ENCODE data around the gene CYFIP2. TPM values are rescaled to one million over a fixed set of nuclear protein-coding genes. Genes with fewer than 3 reads are reported as not detected.
A peak's percentile ranks its signal among the peaks of the same experiment; 100 is the strongest.

CYFIP2 gene
- polyA plus RNA-seq, 3 donors = 4.4 to 6.8 (median 6.2) TPM

DNA sequence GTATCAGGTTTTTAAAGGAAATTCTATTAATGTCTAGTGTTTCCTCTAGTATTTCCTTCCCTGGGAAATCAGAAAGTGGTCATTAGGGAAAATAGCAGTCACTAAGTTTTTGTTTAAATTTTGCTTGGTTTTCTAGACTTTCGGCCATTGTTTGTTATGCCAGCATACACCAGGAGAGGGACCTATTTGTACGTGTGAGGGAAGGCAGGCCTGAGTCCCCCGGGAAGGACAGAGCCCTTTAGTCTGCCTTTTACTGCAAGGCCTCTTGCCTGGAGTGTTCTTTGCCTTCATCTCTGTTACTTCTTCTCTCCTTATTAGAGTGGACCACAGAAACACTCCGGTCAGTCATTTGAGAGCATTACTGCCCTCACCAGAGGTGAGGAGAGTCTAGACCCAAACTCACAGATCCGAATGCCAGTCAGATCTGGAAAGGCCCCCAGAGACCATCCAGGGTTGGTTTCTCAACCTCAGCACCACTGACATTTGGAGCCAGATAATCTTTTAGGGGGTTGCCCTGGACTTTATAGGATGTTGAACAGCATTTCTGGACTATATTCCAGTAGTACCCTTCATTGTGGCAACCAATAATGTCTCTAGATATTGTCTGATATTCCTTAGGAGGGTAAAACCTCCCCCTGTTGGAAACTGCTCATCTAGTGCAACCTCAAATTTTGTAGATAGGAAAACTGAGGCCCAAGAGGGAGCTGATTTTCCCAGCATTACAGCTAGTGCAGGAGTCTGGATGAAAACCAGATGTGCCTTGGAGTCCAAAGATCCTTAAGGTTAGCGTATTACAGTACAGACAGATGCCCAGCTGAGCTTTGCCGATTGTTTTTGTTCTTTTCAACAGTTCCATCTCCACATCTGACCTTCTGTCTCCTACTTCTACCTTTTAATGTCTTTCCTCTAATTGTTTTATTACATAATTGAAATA, 101.1 kb downstream of the CYFIP2 start:
- H3K27ac ChIP-seq (ENCODE audit: low read depth, low read length) = no peak overlapping the region
- 64 to 72% (median 70%) methylated on average over 7 of the region's 7 CpGs for WGBS, 3 donors

GRCh38 chr5:157369507-157369906, 103.6 kb downstream of the CYFIP2 start:
- no peak overlapping the region for H3K27ac ChIP-seq (ENCODE audit: low read depth, low read length)
- WGBS, 3 donors = 95 to 99% (median 96%) methylated on average over 2 of the region's 2 CpGs

- WGBS, 3 donors = 77 to 86% (median 83%) methylated on average over 6 of the region's 6 CpGs
- H3K27ac ChIP-seq (ENCODE audit: low read depth, low read length) = no peak overlapping the region
Measured at GRCh38 chr5:157370967-157371366, 105.0 kb downstream of the CYFIP2 start.

GRCh38 chr5:157371655-157372471, 105.9 kb downstream of the CYFIP2 start:
- H3K27ac ChIP-seq (ENCODE audit: low read depth, low read length) = no peak overlapping the region
- 78 to 86% (median 85%) methylated on average over 5 of the region's 5 CpGs for WGBS, 3 donors

- H3K27ac ChIP-seq (ENCODE audit: low read depth, low read length) = no peak overlapping the region
- whole genome bisulfite sequencing, 3 donors = 80 to 89% (median 89%) methylated on average over 4 of the region's 4 CpGs
Measured at GRCh38 chr5:157372472-157372822, 106.5 kb downstream of the CYFIP2 start.

DNA sequence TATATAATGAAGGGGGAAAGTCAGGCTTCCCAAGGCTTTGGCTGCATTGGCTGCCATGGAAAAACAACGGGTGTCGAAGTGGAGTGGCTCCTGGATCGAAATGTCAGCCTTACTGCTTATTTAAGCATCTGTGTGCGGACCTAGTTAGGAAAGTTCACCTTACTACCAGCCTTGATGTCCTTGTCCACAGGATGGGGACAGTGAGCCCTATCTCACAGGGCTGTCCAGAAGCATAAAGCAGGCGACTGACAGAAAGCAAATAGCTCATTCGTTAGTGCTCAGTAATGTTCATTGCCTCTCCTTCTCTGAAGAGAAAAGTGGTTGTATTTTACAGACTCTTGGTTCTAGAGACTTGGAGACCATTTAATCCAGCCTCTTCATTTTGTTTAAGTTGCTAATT, 112.6 kb downstream of the CYFIP2 start:
- H3K27ac ChIP-seq (ENCODE audit: low read depth, low read length) = no peak overlapping the region
- WGBS, 3 donors = 83 to 96% (median 88%) methylated on average over 6 of the region's 6 CpGs

DNA sequence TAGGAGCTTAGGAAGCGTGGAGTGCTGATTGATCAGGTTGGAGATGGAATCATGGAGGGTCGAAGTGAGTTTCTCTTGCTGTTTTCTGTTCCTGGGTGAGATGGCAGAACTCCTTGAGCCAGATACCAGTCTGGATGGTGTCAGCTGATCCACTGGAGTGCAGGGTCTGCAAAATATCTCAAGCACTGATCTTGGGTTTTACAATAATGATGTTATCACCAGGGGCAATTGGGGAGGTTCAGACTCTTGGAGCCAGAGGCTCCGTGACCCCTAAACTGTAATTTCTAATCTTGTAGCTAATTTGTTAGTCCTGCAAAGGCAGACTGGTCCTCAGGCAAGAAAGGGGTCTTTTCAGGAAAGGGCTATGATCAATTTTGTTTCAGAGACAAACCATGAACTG, 114.1 kb downstream of the CYFIP2 start:
- no peak overlapping the region for H3K27ac ChIP-seq (ENCODE audit: low read depth, low read length)

GRCh38 chr5:157381746-157382145, 115.8 kb downstream of the CYFIP2 start:
- H3K27ac ChIP-seq (ENCODE audit: low read depth, low read length) = no peak overlapping the region
- WGBS, 3 donors = 67 to 92% (median 84%) methylated on average over 4 of the region's 4 CpGs

More for the DNA sequence above, 114.1 kb downstream of the CYFIP2 start:
- WGBS, 3 donors = 94 to 99% (median 98%) methylated on average over 3 of the region's 3 CpGs

GRCh38 chr5:157382996-157383800, 117.3 kb downstream of the CYFIP2 start:
- 77 to 85% (median 82%) methylated on average over 11 of the region's 11 CpGs for WGBS, 3 donors
- no peak overlapping the region for H3K27ac ChIP-seq (ENCODE audit: low read depth, low read length)

DNA sequence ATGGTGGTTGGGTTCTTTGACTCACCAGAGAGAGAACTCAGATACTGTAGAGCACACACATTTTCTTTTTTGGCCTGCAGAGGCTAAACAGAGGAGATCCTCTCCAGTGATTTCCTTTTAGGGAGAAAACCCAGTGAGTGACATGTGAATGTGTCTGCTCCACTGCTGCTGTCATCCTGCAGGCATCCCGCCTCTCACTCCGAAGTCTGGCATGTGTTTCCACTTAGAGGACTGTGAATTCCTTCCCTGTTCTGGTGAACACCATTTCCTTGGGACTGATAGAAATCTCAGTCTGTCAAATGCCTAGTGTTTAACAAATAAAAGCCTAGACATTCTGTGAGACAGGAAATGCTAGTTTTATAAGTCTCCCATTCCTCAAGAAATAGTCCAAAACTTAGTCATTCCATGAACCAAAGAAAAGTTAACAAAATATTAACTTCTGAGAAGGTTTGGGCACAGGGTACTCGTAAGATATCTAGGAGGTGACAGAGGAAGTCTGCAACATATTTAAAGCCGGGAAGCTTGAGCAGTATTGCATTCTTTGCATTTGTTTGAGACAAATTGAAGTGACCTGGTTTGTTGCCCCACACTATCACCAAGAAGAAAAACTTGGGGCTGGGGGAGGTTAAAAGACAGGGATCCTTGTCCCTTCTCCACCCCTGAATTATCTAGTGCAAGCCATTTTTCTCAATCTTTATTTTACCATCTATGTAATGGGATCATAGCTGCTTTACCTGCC, 119.2 kb downstream of the CYFIP2 start:
- 63 to 72% (median 67%) methylated on average over 4 of the region's 4 CpGs for WGBS, 3 donors
- H3K27ac ChIP-seq (ENCODE audit: low read depth, low read length) = no peak overlapping the region

- H3K27ac ChIP-seq (ENCODE audit: low read depth, low read length) = peak overlapping the region; percentile 29
- WGBS, 3 donors = 62 to 84% (median 74%) methylated on average over 1 of the region's 1 CpG
Measured at GRCh38 chr5:157387041-157387563, 121.2 kb downstream of the CYFIP2 start.

DNA sequence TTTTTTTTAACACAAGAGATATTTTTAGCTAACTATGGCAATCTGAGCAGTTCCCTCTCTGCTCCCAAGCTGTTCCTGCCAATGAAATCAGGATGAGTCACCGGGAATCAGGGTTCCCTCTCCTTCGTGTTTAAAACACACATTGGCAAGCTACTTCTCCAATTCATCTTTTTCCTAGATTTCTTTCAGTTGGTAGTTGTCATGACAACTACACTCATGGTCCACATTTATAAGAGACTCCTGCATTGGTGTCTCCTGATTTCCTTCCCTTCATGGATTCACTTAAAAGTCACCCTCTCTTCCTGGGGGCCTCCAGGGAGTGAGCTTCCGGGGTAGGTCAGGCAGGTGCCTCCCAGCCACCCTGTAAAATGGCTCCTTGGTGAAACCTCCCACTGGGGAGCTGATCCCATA, 121.8 kb downstream of the CYFIP2 start:
- no peak overlapping the region for H3K27ac ChIP-seq (ENCODE audit: low read depth, low read length)
- WGBS, 3 donors = 21 to 37% (median 33%) methylated on average over 3 of the region's 3 CpGs

- no peak overlapping the region for H3K27ac ChIP-seq (ENCODE audit: low read depth, low read length)
Measured at GRCh38 chr5:157388111-157388710, 122.3 kb downstream of the CYFIP2 start.

DNA sequence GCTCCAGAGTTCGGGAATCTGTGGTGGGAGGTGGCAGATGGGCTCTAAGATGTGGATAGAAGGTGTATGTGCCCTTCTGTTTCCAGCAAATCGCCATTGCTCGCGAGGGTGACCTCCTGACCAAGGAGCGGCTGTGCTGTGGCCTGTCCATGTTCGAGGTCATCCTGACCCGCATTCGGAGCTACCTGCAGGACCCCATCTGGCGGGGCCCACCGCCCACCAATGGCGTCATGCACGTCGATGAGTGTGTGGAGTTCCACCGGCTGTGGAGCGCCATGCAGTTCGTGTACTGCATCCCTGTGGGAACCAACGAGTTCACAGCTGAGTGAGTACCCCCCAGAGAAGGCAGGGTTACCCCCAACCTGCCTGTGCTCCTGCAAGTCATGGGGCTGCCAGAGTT, 123.2 kb downstream of the CYFIP2 start:
- 95 to 97% (median 96%) methylated on average over 17 of the region's 17 CpGs for WGBS, 3 donors
- no peak overlapping the region for H3K27ac ChIP-seq (ENCODE audit: low read depth, low read length)

- H3K27ac ChIP-seq (ENCODE audit: low read depth, low read length) = no peak overlapping the region
- 67 to 79% (median 77%) methylated on average over 5 of the region's 5 CpGs for WGBS, 3 donors
Measured at GRCh38 chr5:157390133-157390532, 124.2 kb downstream of the CYFIP2 start.

- H3K27ac ChIP-seq (ENCODE audit: low read depth, low read length) = no peak overlapping the region
- 69 to 82% (median 71%) methylated on average over 15 of the region's 15 CpGs for WGBS, 3 donors
Measured at GRCh38 chr5:157390551-157391297, 124.8 kb downstream of the CYFIP2 start.

GRCh38 chr5:157398305-157398704, 132.4 kb downstream of the CYFIP2 start:
- no peak overlapping the region for H3K27ac ChIP-seq (ENCODE audit: low read depth, low read length)
